H9 (cell line): ENCODE results near the gene OPTC. TPM values are rescaled to one million over a fixed set of nuclear protein-coding genes. Genes with fewer than 3 reads are reported as not detected.

ENCODE experiments used
- DNase-seq: peaks from one replicate; pipeline ENCODE4 v3.0.0-alpha.2; 2017
- H2AFZ ChIP-seq: one replicate; pipeline ENCODE4 v1.6.1; 2013; ENCODE audit warnings: mild to moderate bottlenecking, low read length, control low read depth, moderate library complexity
- H2AK5ac ChIP-seq: 2 replicates; pipeline ENCODE4 v1.6.1; 2013; ENCODE audit warnings: low read length, control low read depth, mixed read lengths; ENCODE audit not compliant: insufficient read length
- H2BK120ac ChIP-seq: one replicate; pipeline ENCODE4 v1.6.1; 2013; ENCODE audit warnings: low read depth, mild to moderate bottlenecking, low read length, control low read depth, inconsistent platforms; ENCODE audit not compliant: poor library complexity, severe bottlenecking
- H2BK12ac ChIP-seq: 2 replicates; pipeline ENCODE4 v1.6.1; 2013; ENCODE audit warnings: low read length, control low read depth, mixed read lengths, low read depth; ENCODE audit not compliant: insufficient read length
- H2BK15ac ChIP-seq: 2 replicates; pipeline ENCODE4 v1.6.1; 2013; ENCODE audit warnings: low read depth, low read length, control low read depth
- H2BK20ac ChIP-seq: one replicate; pipeline ENCODE4 v1.6.1; 2013; ENCODE audit warnings: low read depth, mild to moderate bottlenecking, low read length, control low read depth, inconsistent platforms; ENCODE audit not compliant: poor library complexity, severe bottlenecking
- H2BK5ac ChIP-seq: 2 replicates; pipeline ENCODE4 v1.6.1; 2013; ENCODE audit warnings: low read length, control low read depth, mixed read lengths; ENCODE audit not compliant: insufficient read length
- H3K14ac ChIP-seq: 2 replicates; pipeline ENCODE4 v1.6.1; 2013; ENCODE audit warnings: low read length, control low read depth; ENCODE audit not compliant: insufficient read depth
- H3K18ac ChIP-seq: 2 replicates; pipeline ENCODE4 v1.6.1; 2013; ENCODE audit warnings: low read depth, mild to moderate bottlenecking, mixed read lengths, low read length, control low read depth; ENCODE audit not compliant: insufficient read length
- H3K23ac ChIP-seq: 2 replicates; pipeline ENCODE4 v1.6.1; 2013; ENCODE audit warnings: low read length, control low read depth, mixed read lengths, low read depth; ENCODE audit not compliant: insufficient read length
- H3K23me2 ChIP-seq: 2 replicates; pipeline ENCODE4 v1.6.1; 2013; ENCODE audit warnings: low read depth, mild to moderate bottlenecking, mixed read lengths, low read length, control low read depth; ENCODE audit not compliant: insufficient read length, poor library complexity, severe bottlenecking
- H3K27ac ChIP-seq: 2 replicates; pipeline ENCODE4 v1.5.1; 2013; ENCODE audit warnings: low read length, control low read depth, mixed read lengths, low read depth; ENCODE audit not compliant: insufficient read length
- H3K27me3 ChIP-seq: 2 replicates; pipeline ENCODE4 v1.6.1; 2013; ENCODE audit warnings: low read length, control low read depth, inconsistent platforms; ENCODE audit not compliant: insufficient read depth
- H3K4ac ChIP-seq: 2 replicates; pipeline ENCODE4 v1.6.1; 2013; ENCODE audit warnings: low read depth, mild to moderate bottlenecking, control low read depth, inconsistent platforms, low read length, moderate library complexity
- H3K4me1 ChIP-seq: 2 replicates; pipeline ENCODE4 v1.6.1; 2013; ENCODE audit warnings: low read length, control low read depth, inconsistent platforms; ENCODE audit not compliant: insufficient read depth
- H3K4me2 ChIP-seq: 2 replicates; pipeline ENCODE4 v1.6.1; 2013; ENCODE audit warnings: low read length, control low read depth, mixed read lengths; ENCODE audit not compliant: insufficient read length, insufficient read depth
- H3K56ac ChIP-seq: 2 replicates; pipeline ENCODE4 v1.6.1; 2013; ENCODE audit warnings: low read depth, mild to moderate bottlenecking, mixed read lengths, low read length, control low read depth; ENCODE audit not compliant: insufficient read length
- H3K79me1 ChIP-seq: 2 replicates; pipeline ENCODE4 v1.6.1; 2013; ENCODE audit warnings: low read depth, mild to moderate bottlenecking, moderate library complexity, low read length, control low read depth, inconsistent platforms; ENCODE audit not compliant: insufficient read depth, poor library complexity, severe bottlenecking
- H3K79me2 ChIP-seq: 2 replicates; pipeline ENCODE4 v1.6.1; 2013; ENCODE audit warnings: low read length, control low read depth, inconsistent platforms; ENCODE audit not compliant: insufficient read depth
- H3K9ac ChIP-seq: 2 replicates; pipeline ENCODE4 v1.6.1; 2013; ENCODE audit warnings: low read length, control low read depth, mixed read lengths; ENCODE audit not compliant: insufficient read length; ENCODE audit errors: extremely low read depth
- H3K9me3 ChIP-seq: one replicate; pipeline ENCODE4 v1.6.1; 2013; ENCODE audit warnings: low read depth, low read length, inconsistent platforms; ENCODE audit not compliant: control insufficient read depth
- H3T11ph ChIP-seq: one replicate; pipeline ENCODE4 v1.6.1; 2013; ENCODE audit warnings: mild to moderate bottlenecking, low read length, control low read depth, inconsistent platforms
- H4K20me1 ChIP-seq: one replicate; pipeline ENCODE4 v1.6.1; 2013; ENCODE audit not compliant: control insufficient read depth, insufficient read length, insufficient read depth
- H4K5ac ChIP-seq: 2 replicates; pipeline ENCODE4 v1.6.1; 2013; ENCODE audit warnings: low read depth, mild to moderate bottlenecking, mixed read lengths, low read length, control low read depth; ENCODE audit not compliant: insufficient read length
- H4K8ac ChIP-seq: replicated peaks from 2 replicates; pipeline ENCODE4 v1.6.1; 2013; ENCODE audit warnings: low read length, control low read depth, mixed read lengths, low read depth; ENCODE audit not compliant: insufficient read length
- H4K91ac ChIP-seq: 2 replicates; pipeline ENCODE4 v1.6.1; 2013; ENCODE audit warnings: low read depth, mild to moderate bottlenecking, moderate library complexity, mixed read lengths, low read length, control low read depth; ENCODE audit not compliant: insufficient read length
- H3K27ac Mint-ChIP-seq, 3 experiments: 2 replicates in 2 of 3; 3 replicates in 1 of 3; pipeline ENCODE4 v1.8.0; 2020 to 2021; ENCODE audit warnings: mixed read lengths in 3 of 3, mild to moderate bottlenecking in 1 of 3, moderate library complexity in 1 of 3
- H3K27me3 Mint-ChIP-seq: 2 replicates; pipeline ENCODE4 v1.8.0; 2021; ENCODE audit warnings: low read depth, mild to moderate bottlenecking, moderate library complexity, mixed read lengths
- H3K36me3 Mint-ChIP-seq, 3 experiments: 2 replicates in 2 of 3; 3 replicates in 1 of 3; pipeline ENCODE4 v1.8.0; 2020 to 2021; ENCODE audit warnings: low read depth in 3 of 3, mixed read lengths in 3 of 3; ENCODE audit not compliant: insufficient read depth in 1 of 3
- H3K4me1 Mint-ChIP-seq, 2 experiments: 2 replicates each; pipeline ENCODE4 v1.8.0; 2020; ENCODE audit warnings: mixed read lengths in 2 of 2
- H3K4me3 Mint-ChIP-seq, 2 experiments: 2 replicates in 1 of 2; 3 replicates in 1 of 2; pipeline ENCODE4 v1.8.0; 2020 to 2021; ENCODE audit warnings: mild to moderate bottlenecking in 2 of 2, mixed read lengths in 2 of 2, moderate library complexity in 1 of 2
- H3K9me3 Mint-ChIP-seq, 2 experiments: 2 replicates in 1 of 2; 3 replicates in 1 of 2; pipeline ENCODE4 v1.8.0; 2020; ENCODE audit warnings: mild to moderate bottlenecking in 2 of 2, mixed read lengths in 2 of 2, moderate library complexity in 1 of 2
- WGBS: extraction: QIAGEN DNeasy Blood & Tissue Kit; methylation state at CpG from one replicate; pipeline ENCODE4 v1.1.7; 2013; ENCODE audit warnings: missing lambda C conversion rate, low lambda C conversion rate, mixed read lengths; ENCODE audit not compliant: insufficient read length; ENCODE audit errors: extremely low coverage; 5-methylcytosine and 5-hydroxymethylcytosine counted together
- total RNA-seq: library from RNA; stranded (reverse); gene quantifications from 2 replicates; pipeline ENCODE4 v1.2.1, GENCODE V29; 2021
- TF ChIP-seq, protein P1 (sequence below): fragments of 200-600 bp; sonication (generic); conservative IDR thresholded peaks from 3 replicates; pipeline ENCODE4 v1.8.0; 2021; ENCODE audit warnings: antibody characterized with exemption, mild to moderate bottlenecking

Gene OPTC
- total RNA-seq, 1 experiment from 2014 or later = 1.1 TPM

DNA sequence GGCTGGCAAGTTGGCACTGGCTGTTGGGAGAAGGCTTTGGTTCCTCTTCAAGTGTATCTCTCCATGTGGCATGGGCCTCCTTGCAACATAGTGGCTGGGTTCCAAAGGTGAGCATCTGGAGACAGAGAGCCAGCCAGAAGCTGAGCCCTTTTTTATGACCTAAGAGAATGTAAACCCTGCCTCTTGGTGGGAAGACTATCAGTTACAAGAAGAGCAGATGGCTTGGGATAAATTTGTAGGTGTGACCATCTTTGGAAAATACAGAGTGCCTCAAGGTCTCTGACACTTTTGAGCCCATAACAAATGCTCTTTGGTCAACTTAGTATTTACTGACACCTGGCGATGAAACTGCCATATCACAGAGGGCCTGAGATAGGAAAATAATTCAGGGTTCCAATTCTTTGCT, 49.8 kb upstream of the OPTC start:
- no CpG with 5 or more reads among the region's 1 CpG for WGBS
- H3K79me2 ChIP-seq = no peaks in the 10 kb centered on the region
- H3K4me2 ChIP-seq = no peak overlapping the region

More for the DNA sequence above, 49.8 kb upstream of the OPTC start:
- no peak overlapping the region for H3K4ac ChIP-seq
- H3K4me3 Mint-ChIP-seq = no peak overlapping the region
- H3K14ac ChIP-seq = no peak overlapping the region
- no peak overlapping the region for H3K9ac ChIP-seq
- no peak overlapping the region for H2AK5ac ChIP-seq
- no peak overlapping the region for H3K27ac Mint-ChIP-seq
- peaks cover 21% of the 10 kb centered on the region for H3K27me3 Mint-ChIP-seq
- H2BK12ac ChIP-seq = no peak overlapping the region
- no peak overlapping the region for H3K23ac ChIP-seq
- no peak overlapping the region for H3K18ac ChIP-seq
- H3K56ac ChIP-seq = no peak overlapping the region
- H3K27ac ChIP-seq = no peak overlapping the region
- H2BK15ac ChIP-seq = no peak overlapping the region
- H3K79me1 ChIP-seq = no peaks in the 10 kb centered on the region
- no peaks in the 10 kb centered on the region for H4K20me1 ChIP-seq
- H4K8ac ChIP-seq = no peak overlapping the region
- no peak overlapping the region for H2BK120ac ChIP-seq
- H2AFZ ChIP-seq = no peak overlapping the region
- H4K91ac ChIP-seq = no peak overlapping the region
- peaks cover 6% of the 10 kb centered on the region for H3K9me3 ChIP-seq
- no peaks in the 10 kb centered on the region for H3K23me2 ChIP-seq
- TF ChIP-seq, protein P1, sequence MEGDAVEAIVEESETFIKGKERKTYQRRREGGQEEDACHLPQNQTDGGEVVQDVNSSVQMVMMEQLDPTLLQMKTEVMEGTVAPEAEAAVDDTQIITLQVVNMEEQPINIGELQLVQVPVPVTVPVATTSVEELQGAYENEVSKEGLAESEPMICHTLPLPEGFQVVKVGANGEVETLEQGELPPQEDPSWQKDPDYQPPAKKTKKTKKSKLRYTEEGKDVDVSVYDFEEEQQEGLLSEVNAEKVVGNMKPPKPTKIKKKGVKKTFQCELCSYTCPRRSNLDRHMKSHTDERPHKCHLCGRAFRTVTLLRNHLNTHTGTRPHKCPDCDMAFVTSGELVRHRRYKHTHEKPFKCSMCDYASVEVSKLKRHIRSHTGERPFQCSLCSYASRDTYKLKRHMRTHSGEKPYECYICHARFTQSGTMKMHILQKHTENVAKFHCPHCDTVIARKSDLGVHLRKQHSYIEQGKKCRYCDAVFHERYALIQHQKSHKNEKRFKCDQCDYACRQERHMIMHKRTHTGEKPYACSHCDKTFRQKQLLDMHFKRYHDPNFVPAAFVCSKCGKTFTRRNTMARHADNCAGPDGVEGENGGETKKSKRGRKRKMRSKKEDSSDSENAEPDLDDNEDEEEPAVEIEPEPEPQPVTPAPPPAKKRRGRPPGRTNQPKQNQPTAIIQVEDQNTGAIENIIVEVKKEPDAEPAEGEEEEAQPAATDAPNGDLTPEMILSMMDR = peak; percentile 16; the same call in 1 of the 3 replicates
- no peaks in the 10 kb centered on the region for H3K27me3 ChIP-seq
- no peak overlapping the region for H2BK5ac ChIP-seq
- H3K4me1 Mint-ChIP-seq = peaks cover 23 to 25% of the 10 kb centered on the region in 2 experiments
- no peak overlapping the region for H2BK20ac ChIP-seq
- peaks cover 8 to 11% of the 10 kb centered on the region in 2 experiments; a peak in 4 of 5 replicates for H3K9me3 Mint-ChIP-seq
- no peak for DNase-seq
- no peak overlapping the region for H4K5ac ChIP-seq
- peaks cover 3 to 8% (median 3%) of the 10 kb centered on the region in 3 experiments; a peak in 6 of 7 replicates for H3K36me3 Mint-ChIP-seq
- H3T11ph ChIP-seq = no peak overlapping the region
- peaks cover 6% of the 10 kb centered on the region; the same call in 1 of the 2 replicates for H3K4me1 ChIP-seq
